Activated T-helper 17 cell treated with anti-CD3 and anti-CD28 coated beads, Interleukin-2, amount 50 U/mL, for 72 hours (primary cell): ENCODE data around the gene TOLLIP. TPM values are rescaled to one million over a fixed set of nuclear protein-coding genes. Genes with fewer than 3 reads are reported as not detected.
A peak's percentile ranks its signal among the peaks of the same experiment; 100 is the strongest.

ENCODE experiments used
- ATAC-seq: fragments of 150-1000 bp; cut with Tn5 transposase; replicated peaks from 2 replicates; pipeline ENCODE4 v1.10.0; 2021; ENCODE audit warnings: mild to moderate bottlenecking, moderate library complexity
- H3K27ac Mint-ChIP-seq: one replicate; pipeline ENCODE4 v1.8.0; 2022; ENCODE audit warnings: mixed read lengths
- H3K27me3 Mint-ChIP-seq: one replicate; pipeline ENCODE4 v1.8.0; 2022; ENCODE audit warnings: mixed read lengths
- H3K36me3 Mint-ChIP-seq: one replicate; pipeline ENCODE4 v1.8.0; 2022; ENCODE audit warnings: low read depth, mild to moderate bottlenecking, mixed read lengths
- H3K4me1 Mint-ChIP-seq: one replicate; pipeline ENCODE4 v1.8.0; 2022; ENCODE audit warnings: mixed read lengths
- H3K4me3 Mint-ChIP-seq: one replicate; pipeline ENCODE4 v1.8.0; 2022; ENCODE audit warnings: mild to moderate bottlenecking, mixed read lengths
- H3K9me3 Mint-ChIP-seq: one replicate; pipeline ENCODE4 v1.8.0; 2022; ENCODE audit warnings: mixed read lengths
- total RNA-seq, 2 donors: library from RNA; stranded (reverse); gene quantifications; one replicate each; pipeline ENCODE4 v1.2.3, GENCODE V29; 2022

TOLLIP gene
- total RNA-seq, 2 donors from 2014 or later: 27.6 to 30.8 TPM

DNA sequence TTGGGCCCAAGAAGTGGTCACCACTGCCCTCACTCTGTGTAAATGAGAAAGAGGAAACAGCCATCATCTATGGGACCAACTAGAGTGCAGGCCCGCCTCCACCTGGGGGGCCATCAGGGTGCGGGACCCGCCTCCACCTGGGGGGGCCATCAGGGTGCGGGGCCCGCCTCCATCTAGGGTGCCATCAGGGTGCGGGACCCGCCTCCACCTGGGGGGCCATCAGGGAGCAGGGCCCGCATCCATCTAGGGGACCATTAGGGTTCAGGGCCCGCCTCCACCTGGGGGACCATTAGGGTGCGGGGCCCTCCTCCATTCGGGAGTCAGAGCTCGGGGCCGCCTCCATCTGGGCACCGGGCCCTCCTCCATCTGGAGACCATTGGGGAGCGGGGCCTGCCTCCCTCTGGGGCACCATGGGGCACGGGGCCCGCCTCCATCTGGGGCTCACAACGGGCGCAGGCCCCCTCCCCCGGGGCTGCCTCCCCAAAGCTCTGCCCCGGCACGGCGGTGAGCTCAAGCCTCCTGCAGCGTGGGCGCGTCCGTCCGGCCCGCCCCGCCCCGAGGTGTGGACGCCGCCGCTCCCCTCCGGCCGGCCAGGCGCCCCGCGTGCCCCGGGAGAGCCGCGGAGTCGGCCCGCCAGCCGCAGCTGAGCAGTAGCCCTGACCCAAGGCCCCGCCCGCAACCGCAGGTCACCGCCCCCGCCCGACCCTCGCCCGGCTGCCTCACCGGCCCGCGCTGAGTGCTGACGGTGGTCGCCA is 512 bp downstream of the TOLLIP start:
- peak overlapping the region; percentile 73 for H3K4me3 Mint-ChIP-seq
- H3K4me1 Mint-ChIP-seq: peaks cover 18% of the 10 kb centered on the region
- peak overlapping the region; percentile 63 for H3K27ac Mint-ChIP-seq
- ATAC-seq: peak; percentile 61
- peaks cover 11% of the 10 kb centered on the region for H3K36me3 Mint-ChIP-seq
- H3K27me3 Mint-ChIP-seq: no peaks in the 10 kb centered on the region
- peaks cover 4% of the 10 kb centered on the region for H3K9me3 Mint-ChIP-seq

- Mint-ChIP-seq H3K36me3 (peaks cover 11% of the 10 kb centered on the region), H3K9me3 (peaks cover 4% of the 10 kb centered on the region), H3K27ac (peak overlapping the region; percentile 63), H3K4me3 (peak overlapping the region; percentile 73), H3K4me1 (peaks cover 18% of the 10 kb centered on the region), H3K27me3 (no peaks in the 10 kb centered on the region)
- no peak for ATAC-seq
Measured at GRCh38 chr11:1307998-1308742, 1.3 kb downstream of the TOLLIP start.

- peaks cover 4% of the 10 kb centered on the region for H3K9me3 Mint-ChIP-seq
- no peaks in the 10 kb centered on the region for H3K27me3 Mint-ChIP-seq
- H3K4me3 Mint-ChIP-seq: peak overlapping the region; percentile 73
- no peak for ATAC-seq
- H3K4me1 Mint-ChIP-seq: peaks cover 25% of the 10 kb centered on the region
- peaks cover 16% of the 10 kb centered on the region for H3K36me3 Mint-ChIP-seq
- H3K27ac Mint-ChIP-seq: no peak overlapping the region
Measured at GRCh38 chr11:1307163-1307870, 2.1 kb downstream of the TOLLIP start.

DNA sequence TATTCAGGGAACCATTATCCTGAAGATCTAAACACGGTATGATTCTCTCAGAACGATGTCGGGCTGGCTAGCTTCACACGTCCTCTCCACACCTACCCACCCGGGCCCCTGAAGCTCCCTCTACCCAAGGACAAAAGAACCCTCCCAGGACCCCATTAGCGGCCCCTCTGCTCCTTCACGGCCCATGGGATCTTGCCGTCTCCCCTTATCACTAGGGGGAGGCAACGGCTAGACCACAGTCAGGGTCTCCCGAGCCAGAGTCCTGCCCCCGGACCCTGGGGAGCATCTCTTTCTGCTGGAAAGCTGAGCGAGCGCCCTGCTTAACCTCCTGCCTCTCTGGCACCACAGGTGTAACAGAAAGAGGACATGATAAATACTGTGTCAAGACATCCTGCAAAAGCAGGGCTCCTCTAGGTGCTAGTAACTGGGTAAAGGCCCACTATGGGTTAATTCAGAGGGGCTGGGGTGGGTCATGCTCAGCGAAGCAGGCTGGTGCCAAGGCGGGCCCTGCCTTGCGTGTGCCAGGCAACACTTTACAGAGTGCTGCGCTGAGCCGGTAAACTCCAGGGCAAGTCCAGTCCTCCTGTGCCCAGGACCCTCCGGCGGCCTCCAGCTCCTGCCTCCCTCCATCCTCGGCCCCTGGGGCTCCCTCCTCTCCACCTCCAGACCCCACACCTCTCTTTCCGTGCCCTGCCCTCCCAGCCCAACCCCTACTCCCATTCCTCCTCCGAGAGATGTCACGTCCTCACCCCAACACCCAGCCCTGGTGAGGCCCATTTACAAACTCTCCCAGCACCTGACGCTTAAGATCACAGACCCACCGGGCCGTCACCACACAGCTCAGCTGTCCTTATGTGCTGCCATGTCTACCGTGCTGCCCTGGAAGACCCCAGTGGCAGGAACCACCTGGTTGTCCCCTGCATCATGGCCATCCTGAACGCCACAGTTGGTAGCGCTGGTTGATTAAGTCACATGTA is 3.0 kb downstream of the TOLLIP start:
- H3K4me1 Mint-ChIP-seq: peaks cover 23% of the 10 kb centered on the region
- H3K36me3 Mint-ChIP-seq: peaks cover 16% of the 10 kb centered on the region
- H3K27ac Mint-ChIP-seq: no peak overlapping the region
- no peaks in the 10 kb centered on the region for H3K27me3 Mint-ChIP-seq
- H3K4me3 Mint-ChIP-seq: peak overlapping the region; percentile 73
- no peak for ATAC-seq
- peaks cover 3% of the 10 kb centered on the region for H3K9me3 Mint-ChIP-seq

DNA sequence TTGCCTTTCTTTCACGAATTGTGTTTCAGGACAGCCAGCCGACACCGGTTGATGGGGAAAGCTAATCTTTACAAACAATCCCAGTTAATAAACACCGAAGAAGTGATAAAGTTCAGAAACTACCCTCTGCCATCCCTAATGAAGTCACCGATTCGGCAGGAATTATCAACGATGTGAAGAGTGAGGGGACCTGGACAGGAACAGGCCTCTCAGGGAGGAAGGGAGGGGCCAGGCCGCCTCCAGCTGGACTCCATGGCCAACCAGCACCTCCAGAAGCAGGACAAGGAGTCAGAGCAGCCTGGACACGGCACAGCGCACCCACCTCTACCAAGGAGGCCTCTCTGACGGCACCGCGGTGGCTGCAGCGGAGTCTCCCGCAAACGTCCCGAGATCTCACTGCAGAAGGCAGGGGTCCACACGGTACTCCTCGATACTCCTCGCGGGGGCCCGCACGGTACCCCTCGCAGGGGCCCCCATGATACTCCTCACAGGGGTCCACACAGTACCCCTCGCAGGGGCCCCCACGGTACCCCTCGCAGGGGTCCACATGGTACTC is 3.9 kb downstream of the TOLLIP start:
- H3K27ac Mint-ChIP-seq: no peak overlapping the region
- no peaks in the 10 kb centered on the region for H3K9me3 Mint-ChIP-seq
- no peak overlapping the region for H3K4me3 Mint-ChIP-seq
- H3K4me1 Mint-ChIP-seq: peaks cover 14% of the 10 kb centered on the region
- no peak for ATAC-seq
- H3K27me3 Mint-ChIP-seq: no peaks in the 10 kb centered on the region
- H3K36me3 Mint-ChIP-seq: peaks cover 16% of the 10 kb centered on the region

DNA sequence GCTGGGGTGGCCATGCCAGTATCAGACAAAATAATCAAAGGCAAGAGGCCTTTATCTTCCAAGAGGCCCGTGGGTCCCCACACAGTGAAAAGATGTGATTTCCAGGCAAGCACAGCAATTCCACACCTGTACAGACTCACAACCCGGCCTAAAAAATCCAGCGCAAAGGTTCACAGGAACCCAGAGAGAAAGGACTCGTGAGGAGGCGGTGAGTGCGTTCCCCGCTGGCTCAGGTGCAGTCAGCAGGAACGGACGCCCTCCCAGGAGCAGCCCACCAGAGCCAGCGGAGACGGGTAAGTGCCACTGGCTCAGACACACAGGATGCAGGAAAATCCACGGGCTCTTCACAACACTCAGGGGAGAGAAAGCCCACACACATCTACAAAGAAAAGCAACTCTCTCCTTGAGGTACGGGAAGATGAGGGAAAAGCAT is 4.4 kb downstream of the TOLLIP start:
- Mint-ChIP-seq H3K27ac (no peak overlapping the region), H3K4me1 (peaks cover 15% of the 10 kb centered on the region), H3K36me3 (peaks cover 16% of the 10 kb centered on the region), H3K9me3 (no peaks in the 10 kb centered on the region), H3K4me3 (no peak overlapping the region), H3K27me3 (no peaks in the 10 kb centered on the region)
- no peak for ATAC-seq

DNA sequence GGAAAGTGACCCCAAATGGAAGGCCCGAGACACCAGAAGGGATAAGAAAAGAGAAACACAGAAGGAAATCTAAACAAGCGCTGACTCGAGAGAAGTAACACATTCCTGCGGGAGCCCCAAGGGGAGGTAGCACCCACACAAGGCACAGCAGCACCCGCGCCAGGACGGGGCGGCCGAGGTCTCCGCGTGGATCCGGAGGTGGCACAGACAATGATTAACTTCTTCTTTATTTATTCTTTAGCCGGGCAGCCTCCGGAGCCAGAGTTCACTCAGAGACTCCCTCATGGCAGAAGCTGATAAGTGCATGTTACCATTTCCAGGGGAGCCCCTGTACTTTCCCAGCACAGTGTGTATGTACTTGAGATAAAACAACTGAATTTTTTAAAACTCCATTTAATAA is 5.1 kb downstream of the TOLLIP start:
- no peak for ATAC-seq
- no peak overlapping the region for H3K4me3 Mint-ChIP-seq
- H3K36me3 Mint-ChIP-seq: peaks cover 16% of the 10 kb centered on the region
- H3K27me3 Mint-ChIP-seq: no peaks in the 10 kb centered on the region
- peaks cover 15% of the 10 kb centered on the region for H3K4me1 Mint-ChIP-seq
- H3K9me3 Mint-ChIP-seq: no peaks in the 10 kb centered on the region
- no peak overlapping the region for H3K27ac Mint-ChIP-seq

GRCh38 chr11:1303973-1304372 is 5.5 kb downstream of the TOLLIP start:
- ATAC-seq: no peak
- H3K36me3 Mint-ChIP-seq: peaks cover 16% of the 10 kb centered on the region
- no peaks in the 10 kb centered on the region for H3K9me3 Mint-ChIP-seq
- H3K27ac Mint-ChIP-seq: no peak overlapping the region
- H3K27me3 Mint-ChIP-seq: no peaks in the 10 kb centered on the region
- H3K4me1 Mint-ChIP-seq: peaks cover 15% of the 10 kb centered on the region
- no peak overlapping the region for H3K4me3 Mint-ChIP-seq

- no peak overlapping the region for H3K4me3 Mint-ChIP-seq
- H3K9me3 Mint-ChIP-seq: no peaks in the 10 kb centered on the region
- H3K4me1 Mint-ChIP-seq: peaks cover 13% of the 10 kb centered on the region
- H3K27ac Mint-ChIP-seq: peak overlapping the region; percentile 21
- peak; percentile 31 for ATAC-seq
- peaks cover 23% of the 10 kb centered on the region for H3K36me3 Mint-ChIP-seq
- no peaks in the 10 kb centered on the region for H3K27me3 Mint-ChIP-seq
Measured at GRCh38 chr11:1303126-1303821, 6.2 kb downstream of the TOLLIP start.

- no peak for ATAC-seq
- Mint-ChIP-seq H3K4me1 (peaks cover 11% of the 10 kb centered on the region), H3K36me3 (peaks cover 23% of the 10 kb centered on the region), H3K9me3 (no peaks in the 10 kb centered on the region), H3K27ac (peak overlapping the region; percentile 21), H3K27me3 (no peaks in the 10 kb centered on the region), H3K4me3 (no peak overlapping the region)
Measured at GRCh38 chr11:1302461-1303125, 6.8 kb downstream of the TOLLIP start.

- ATAC-seq: no peak
- H3K4me1 Mint-ChIP-seq: peaks cover 11% of the 10 kb centered on the region
Measured at GRCh38 chr11:1302041-1302460, 7.4 kb downstream of the TOLLIP start.

DNA sequence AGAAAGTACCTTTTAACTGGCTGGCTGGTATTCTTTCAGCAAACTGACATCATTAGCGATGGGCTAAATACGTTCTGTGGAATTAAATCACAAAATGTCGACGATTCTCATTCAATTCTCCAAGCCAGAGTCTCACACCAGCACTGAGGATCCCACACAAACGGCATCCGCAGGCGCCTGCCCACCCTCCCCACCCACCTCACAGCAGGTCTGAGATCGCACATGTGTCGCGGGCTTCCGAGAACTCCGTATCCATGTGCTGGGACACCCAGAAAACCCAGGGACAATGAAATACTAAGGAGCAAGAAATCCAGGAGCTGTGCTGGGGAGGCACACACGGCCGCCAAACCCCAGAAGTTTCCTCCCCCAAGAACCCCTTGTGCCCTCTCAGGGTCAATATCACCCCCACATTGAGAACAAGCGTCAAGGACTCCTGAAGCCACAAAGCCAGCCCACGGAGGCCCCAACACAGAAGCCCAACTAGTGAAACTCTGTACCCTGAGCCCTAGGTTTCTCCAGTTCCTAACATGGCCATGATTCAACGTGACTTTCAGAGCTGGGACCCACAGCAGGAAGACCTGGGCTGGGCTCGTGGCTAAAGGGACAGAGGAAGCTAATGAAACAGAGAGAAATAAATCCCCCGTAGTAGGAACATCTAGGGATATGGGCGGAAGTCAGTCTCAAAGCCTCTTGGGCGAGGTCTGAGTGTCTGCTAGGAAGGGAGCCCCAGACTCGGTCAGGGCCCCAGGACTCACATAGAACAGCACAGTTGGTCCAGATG is 8.0 kb downstream of the TOLLIP start:
- Mint-ChIP-seq H3K4me3 (no peak overlapping the region), H3K4me1 (peaks cover 11% of the 10 kb centered on the region), H3K27me3 (no peaks in the 10 kb centered on the region), H3K27ac (no peak overlapping the region), H3K36me3 (peaks cover 23% of the 10 kb centered on the region), H3K9me3 (no peaks in the 10 kb centered on the region)
- no peak for ATAC-seq

More at GRCh38 chr11:1302041-1302460, 7.4 kb downstream of the TOLLIP start:
- Mint-ChIP-seq H3K27me3 (no peaks in the 10 kb centered on the region), H3K36me3 (peaks cover 23% of the 10 kb centered on the region), H3K27ac (no peak overlapping the region), H3K4me3 (no peak overlapping the region), H3K9me3 (no peaks in the 10 kb centered on the region)
